GM19397 (cell line): Measurements from ENCODE around the gene SLC35F3.
"Not testable (repeated sequence)": the region's sequence is repeated elsewhere in the genome, so short reads cannot be mapped to it uniquely, and the experiment has no call there.

ENCODE experiments used
- ATAC-seq: cut with Tn5 transposase; IDR thresholded peaks from one replicate; pipeline ENCODE4 v1.9.1; 2021; ENCODE audit warnings: mild to moderate bottlenecking, moderate library complexity; ENCODE audit not compliant: unreplicated experiment

SLC35F3 gene

DNA sequence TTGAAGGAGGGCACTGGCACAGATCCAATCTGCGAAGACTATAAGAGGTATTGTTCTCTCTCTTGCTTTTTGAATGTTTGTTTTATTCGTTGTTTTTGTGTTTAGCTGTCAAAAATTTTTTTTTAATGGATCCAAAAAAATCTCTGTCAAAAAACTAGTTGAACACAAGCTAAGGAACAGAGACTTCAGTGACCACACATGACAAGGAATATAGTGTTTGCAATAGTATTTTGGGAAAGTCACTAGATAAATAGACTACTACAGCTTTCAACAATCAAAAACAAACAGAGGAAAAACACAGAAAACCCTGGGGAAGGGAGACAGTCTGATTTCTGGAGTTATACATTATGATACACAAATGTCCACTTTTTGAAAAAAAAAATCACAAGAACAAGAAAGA lies 431.9 kb downstream of the SLC35F3 start:
- no peak for ATAC-seq

DNA sequence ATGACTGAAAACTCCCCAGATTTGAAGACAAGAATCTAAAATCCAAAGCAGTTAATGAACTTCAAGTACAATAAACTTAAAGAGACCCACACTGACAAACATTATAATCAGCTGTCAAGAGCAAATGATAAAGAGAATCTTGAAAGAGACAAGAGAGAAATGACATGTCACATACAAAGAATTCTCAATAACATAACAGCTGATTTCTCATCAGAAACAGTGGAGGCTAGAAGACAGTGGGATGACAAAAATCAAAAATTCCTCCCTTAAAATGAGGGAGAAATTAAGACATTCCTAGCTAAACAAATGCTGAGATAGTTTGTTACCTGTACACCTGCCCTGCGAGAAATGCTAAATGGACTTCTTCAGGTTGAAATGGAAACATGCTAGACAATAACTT lies 432.8 kb downstream of the SLC35F3 start:
- ATAC-seq: no peak

DNA sequence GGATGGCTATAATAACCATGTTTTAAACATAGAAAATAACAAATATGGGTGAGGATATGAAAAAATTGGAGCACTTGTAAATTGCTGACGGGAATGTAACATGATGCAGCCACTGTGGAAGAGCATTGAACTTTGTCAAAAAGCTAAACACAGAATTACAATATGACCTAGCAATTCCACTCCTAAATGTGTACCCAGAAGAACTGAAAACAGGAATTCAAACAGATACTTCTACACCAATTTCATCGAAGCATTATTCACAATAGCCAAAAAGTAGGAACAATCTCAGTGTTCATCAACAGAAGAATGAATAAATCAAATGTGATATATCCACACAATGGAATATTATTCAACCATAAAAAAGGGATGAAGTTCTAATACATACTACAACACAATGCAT lies 436.1 kb downstream of the SLC35F3 start:
- ATAC-seq: no peak

DNA sequence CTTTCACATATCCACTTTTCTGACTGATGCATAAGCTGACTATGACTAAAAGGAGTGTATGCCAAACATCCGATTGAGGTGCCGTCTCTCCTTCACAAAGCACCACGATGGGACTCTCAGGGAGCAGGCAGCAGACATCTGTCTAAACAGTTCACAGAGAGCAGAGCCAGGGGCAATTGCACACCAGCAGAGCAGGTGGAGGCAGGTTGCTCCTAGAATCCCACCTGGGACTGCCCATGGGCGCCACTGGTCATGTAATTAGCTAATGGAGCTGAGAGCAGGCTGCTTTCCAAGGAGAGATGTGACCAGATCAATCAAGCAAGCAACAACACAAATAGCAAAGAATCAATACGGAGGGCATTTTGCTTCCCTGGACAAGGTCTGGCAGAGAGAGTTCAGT lies 438.3 kb downstream of the SLC35F3 start:
- ATAC-seq: no peak

DNA sequence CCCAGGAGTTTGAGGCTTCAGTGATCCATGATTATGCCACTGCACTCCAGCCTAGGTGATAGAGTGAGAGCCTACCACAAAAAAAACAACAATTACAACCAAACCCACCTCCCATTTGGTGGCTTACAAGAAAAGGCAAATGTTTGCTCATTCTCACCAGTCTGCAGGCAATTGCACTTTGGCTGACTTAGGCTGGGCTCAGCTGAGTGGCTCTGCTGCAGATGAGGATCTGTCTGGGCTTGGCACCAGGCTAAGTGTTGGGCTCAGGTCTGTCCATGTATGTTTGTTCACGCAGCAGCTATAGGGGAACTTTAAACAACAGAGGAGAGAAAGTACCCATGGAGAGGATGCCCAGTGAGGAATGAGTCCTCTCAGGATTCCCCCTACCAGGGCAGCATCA lies 440.8 kb downstream of the SLC35F3 start:
- ATAC-seq: no peak

DNA sequence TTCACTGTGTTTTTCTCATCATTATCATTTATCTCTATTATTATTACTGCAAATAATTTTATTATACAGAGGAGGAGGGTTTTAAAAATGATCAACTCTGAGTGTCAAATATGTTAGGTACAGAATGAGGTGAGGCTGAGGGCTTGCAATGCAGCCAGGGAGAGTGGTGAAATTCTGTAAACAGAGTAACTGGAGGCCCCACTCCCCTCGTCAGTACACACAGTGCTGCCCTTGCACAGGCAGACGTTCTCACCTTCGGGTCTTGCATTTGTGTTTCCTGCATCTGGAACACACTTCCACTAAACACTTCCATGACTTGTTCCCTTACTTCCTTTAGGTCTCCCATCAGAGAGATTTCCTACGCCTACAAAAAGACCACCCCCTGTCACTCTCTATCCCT lies 444.5 kb downstream of the SLC35F3 start:
- ATAC-seq: no peak

DNA sequence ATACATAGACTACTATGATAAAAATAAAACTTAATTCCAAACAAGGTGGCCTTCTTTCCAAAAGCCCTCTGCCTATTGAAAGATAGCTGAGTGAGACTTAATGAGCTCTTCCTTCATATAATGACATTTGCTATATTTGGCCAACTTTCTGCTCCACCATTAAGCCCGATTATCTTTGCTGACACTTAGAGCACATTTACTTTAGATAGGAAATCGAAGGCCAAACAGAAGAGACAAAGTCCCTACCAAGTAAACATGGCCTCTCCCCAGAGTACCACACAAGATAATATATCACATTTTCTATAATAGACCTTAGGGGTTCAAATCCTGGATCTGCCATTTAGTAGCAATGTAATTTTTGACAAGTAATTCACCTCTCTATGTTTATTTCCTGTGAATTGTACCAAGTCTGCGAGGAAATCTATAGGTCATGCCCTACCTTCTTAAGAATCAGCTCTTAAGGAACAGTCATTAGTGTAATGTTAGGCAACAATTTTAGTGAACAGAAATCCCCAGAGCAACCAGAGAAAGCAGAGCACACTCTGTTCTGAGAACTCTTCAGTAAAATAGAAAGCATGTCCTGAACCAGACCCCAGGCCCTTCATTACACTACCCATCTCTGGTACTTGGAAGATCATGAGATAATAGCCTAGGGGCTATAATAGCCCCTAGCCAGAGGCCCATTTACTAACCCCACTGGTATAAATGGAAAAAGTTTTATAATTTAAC lies 451.5 kb downstream of the SLC35F3 start:
- no peak for ATAC-seq

DNA sequence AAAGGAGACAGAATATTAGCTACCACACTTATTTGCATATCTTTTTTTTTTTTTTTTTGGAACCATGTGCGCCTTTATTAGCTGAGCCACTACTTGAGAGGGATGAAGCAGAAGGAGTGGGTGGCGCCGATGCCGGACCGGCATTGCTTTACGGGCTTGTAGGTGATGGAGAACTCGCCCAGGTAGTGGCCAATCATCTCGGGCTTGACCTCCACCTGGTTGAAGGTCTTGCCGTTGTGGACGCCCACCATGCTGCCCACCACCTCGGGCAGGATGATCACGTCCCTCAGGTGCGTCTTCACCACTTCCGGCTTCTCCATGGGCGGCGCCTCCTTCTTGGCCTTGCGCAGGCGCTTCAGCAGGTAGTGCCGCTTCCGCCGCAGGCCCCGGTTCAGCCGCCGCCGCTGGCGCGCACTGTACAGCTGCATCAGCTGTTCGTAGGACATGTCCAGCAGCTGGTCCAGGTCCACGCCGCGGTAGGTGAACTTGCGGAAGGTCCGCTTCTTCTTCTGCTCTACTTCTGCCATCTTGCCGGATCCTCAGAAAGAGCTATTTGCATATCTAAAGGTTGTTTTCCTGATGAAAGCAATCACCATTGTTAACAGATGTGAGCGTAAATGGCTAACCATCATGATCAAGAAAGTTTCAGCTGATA lies 452.3 kb downstream of the SLC35F3 start:
- not testable (repeated sequence) for ATAC-seq

DNA sequence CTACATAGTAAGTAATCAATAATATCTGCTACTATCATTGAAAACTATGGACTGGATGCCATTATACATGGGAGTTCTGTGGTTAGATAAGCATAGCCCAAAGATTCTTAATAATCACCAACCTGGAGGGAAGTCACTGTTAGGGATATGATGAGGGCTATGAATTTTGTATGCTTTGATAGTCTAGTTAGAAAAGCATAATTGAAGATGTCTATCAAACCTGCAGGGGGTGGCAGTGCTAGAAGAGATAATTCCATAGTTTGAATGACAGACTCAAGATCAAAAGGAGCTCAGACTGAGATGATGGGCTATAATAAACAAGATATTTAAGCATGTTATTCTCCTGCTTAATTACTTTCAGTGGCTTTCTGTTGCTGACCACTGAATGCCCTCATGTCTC lies 453.4 kb downstream of the SLC35F3 start:
- ATAC-seq: no peak

DNA sequence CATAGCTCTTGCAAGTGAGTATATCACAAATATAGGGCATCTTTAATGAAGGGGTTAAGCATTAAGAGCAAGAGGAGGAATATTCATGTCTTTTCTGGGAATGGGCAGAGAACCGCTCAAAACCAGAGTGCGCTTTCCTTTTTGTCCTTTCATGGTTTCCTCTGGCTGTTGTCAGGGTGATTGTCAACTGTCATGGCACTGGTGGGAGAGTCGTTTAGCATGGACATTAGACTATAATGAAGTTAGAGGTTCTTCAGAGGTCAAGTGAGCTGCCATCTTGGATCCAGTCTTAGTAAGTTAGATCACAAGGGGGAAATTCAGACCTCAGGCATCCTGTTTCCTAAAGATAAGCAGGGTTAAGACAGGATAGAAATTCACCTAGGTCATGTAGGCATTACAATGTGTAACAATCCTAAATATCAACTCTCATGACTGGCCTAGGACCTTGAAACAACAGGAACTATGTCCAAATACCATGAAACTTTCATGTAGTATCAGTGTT lies 456.7 kb downstream of the SLC35F3 start:
- ATAC-seq: no peak

DNA sequence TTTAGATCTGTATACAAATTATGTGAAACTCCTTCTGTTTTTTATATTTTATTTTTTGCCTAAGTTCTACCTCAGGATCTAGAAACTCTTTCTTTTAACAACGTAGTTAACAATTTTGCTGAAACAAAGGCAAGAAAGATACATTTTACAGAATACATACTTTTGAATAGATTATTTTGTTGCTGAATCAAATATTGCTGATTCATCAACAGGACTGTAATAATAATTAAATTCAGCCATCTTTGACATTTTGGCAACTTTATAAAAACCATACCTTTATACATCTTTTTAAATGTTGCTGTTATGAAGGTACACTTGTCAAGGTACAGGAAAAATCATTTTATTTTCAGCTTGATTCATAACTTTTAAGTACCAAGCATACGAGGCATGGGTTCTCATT lies 458.1 kb downstream of the SLC35F3 start:
- ATAC-seq: no peak

DNA sequence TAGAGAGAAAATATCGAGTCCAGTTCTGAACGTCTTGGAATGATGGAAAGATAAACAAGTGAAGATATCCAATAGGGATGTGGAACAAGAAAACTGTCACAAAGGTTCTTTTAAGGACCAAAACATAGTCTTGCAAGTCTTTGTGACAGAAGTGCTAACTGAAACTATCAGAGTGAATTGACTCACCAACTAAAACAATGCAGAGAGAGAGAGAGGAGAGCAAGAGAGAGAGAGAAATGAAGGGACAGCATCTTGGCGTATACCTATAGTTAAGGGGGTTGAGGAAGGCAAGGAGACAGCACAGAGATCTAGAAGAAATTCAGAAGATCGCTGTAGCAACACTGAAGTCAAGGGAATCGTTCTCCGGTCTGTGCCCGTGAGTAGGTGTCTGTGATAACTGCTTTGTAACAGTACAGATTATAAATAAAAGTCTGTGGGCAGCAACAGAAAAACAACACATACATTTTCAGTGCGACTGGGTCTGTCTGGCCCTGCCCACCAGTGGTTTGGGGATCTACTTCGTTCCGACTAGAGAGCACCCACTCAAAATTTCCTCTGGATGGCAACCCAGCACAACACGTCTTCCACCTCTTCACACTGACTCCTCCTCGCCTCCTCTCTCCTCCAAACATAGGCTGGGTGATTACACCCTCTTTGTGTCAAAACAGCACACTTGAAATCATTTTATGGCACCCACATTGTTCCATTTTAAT lies 464.0 kb downstream of the SLC35F3 start:
- no peak for ATAC-seq

DNA sequence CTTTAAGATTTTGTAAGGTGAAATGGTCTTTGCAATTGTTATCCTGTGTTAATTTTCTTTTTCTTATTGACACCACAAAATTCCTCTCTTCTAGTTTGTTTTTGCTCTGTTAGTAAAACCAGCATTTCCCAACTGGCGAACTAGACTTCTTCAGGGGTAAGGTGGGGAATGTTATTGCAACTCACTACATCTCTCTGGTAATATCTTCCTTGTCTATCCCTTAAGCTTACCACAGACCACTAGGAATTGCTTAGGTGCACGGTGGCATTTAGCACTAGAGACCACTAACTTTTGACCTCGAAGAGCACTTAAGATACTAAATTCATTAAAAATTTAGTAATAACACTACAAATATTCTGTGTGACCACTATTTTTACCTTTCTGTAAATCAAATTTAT lies 464.6 kb downstream of the SLC35F3 start:
- no peak for ATAC-seq

DNA sequence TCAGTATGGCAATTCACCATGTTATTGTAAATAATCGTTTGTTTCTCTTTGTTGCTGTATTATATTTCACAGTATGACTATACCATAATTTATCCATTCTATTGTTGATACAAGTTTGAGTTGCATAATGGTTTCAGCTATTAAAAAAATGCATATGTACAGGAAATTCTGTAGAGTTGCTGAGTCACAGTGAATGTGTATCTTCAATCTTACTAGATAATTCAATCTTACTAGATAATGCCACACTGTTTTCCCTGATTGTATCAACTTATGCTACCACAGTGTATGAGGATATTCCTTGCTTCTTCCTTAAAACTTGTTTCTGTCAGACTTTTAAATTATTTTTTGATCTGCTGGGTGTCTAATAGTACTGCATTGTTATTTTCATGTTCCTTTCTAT lies 465.3 kb downstream of the SLC35F3 start:
- no peak for ATAC-seq

DNA sequence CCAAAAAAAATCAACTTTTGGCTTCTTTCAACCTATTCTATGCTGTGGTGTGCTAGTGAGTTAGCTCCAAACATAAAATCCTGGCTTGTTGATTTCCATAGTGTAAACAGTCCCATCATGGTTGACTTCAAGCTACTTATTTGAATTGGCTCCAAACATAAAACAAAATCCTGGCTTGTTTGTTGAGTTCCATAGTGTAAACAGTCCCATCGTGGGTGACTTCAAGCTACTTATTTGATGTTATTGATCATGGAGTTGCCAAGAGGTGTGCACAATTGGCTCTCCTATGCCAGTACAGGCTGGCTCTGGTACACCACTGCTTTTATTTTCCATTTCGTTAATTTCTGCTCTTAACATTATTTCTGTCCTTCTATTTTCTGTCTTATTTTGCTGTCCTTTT lies 466.9 kb downstream of the SLC35F3 start:
- ATAC-seq: no peak

DNA sequence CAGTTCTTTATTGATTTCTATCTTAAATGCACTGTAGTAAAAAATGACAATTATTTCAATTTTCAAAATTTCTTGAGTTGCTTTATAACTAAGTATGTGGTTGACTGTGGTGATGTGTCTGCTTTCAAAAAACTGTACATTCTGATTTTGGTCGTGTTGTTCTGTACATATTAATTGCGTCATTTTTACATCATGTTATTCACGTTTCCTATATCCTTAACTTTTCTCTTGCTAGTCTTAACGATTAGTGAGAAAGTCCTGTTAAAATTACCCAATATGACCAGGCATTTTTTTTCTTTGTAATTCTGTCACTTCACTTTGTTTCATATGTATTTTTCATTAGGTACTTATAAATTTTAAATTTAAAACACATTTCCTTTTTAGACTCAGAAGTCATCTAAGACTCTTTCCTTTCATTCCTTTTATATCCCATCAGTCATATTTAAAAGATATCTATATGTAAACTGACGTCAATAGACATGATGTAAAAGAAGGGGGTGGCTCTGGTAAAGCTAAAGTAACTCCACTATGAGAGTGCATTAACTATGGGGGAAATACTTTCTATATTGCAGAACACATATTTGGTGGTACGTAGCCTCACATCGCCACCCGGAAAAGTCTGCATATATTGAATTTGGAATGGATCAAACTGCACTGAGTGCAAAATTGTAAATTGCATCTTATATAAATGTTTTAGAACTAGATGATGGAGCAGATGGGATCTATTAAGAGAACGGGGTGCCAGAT lies 467.7 kb downstream of the SLC35F3 start:
- no peak for ATAC-seq

DNA sequence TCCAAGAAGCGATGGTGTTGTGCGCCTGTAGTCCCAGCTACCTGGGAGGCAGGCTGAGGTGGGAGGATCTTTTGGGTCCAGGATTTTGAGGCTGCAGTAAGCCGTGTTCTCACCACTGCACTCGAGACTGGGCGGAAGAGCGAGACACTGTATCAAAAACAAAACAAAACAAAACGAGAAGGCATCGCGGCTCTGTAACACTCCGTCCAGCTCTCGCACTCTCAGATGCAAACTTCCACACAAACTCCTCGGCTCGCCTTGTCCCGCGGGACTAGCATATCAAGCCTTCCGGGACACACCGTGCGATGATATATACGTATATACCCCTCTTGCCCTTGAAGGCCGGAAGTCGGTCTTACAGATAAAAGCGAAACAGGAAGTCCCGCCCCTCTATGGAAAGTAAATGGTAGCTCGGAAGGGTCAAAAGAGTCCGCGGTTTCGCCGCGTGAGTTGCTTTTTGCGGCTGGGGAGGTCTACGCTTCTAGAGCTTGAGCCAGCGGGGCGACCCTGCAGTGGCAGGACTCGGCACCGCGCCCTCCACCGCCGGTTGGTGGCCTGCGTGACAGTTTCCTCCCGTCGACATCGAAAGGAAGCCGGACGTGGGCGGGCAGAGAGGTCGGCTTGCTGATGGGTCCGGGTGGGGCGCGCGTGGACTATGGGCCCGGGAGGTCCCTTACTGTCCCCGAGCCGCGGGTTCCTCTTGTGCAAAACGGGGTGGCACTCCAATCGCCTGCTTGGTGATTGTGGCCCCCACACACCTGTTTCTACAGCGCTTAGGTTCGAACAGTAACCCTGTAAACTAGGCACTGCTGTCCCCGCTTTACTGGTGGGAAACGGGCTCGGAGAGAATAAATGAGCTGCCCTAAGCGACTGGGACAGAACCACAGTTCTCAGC lies 468.8 kb downstream of the SLC35F3 start, which contains the start of gene COA6:
TSS of gene COA6 (plus strand) at position 393 of the 895 bp plus-strand sequence. CDS start at position 404, 11 bp downstream.
- ATAC-seq: peak; percentile 89

DNA sequence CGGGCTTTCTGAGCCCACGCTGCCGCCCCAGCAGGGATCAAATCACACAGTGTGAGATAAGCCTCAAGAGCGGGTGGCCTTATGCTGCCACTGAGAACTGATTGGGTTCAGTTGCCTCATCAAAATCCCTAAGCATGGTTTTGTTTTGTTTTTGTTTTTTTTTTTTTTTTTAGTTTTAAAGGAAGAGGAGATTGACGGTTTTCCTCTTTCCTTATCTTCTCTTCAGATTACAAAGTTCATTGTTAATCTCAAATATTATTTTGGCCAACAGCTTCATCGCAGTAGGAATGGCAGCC lies 469.4 kb downstream of the SLC35F3 start:
- no peak for ATAC-seq
